ENCODE data around the gene DUSP6.

Gene DUSP6

DNA sequence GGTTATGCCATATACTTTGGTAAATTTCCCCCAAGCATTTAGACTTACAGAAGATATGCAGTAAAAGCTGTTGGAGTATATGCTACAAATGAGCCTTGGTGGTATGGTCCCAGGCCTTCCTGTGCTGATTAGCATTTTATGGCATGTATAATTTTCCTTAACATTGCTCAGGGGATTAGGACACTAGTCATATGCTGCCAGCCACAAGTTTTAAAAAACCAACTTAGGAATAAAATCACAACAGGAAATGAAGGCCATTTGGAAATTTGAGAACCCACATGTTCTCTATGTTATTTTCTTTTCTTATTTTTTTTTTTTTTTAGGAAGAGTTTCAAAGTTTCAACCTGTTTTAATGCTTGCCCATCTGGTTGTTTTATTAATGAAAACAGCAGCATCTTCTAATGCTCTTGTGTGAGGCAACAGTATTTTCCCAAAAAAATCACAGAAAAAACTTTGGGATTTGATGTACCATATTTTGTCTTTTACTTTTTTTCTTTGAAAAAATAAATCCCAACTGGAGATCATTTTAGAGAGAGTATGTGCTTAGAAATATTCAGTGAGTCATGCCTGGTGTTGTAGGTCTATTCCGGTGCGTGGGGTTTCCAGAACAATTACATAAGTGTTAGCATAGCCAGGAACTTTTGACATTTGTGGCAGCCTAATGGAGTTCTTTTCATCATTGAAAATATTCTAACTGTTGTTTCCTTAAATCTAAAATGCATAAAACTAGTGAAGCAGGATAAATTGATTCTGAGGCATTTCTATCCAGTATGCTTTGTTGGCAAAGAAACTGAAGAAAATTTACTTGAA lies 21.7 kb upstream of the DUSP6 start:
- DNase-seq, result no peak

DNA sequence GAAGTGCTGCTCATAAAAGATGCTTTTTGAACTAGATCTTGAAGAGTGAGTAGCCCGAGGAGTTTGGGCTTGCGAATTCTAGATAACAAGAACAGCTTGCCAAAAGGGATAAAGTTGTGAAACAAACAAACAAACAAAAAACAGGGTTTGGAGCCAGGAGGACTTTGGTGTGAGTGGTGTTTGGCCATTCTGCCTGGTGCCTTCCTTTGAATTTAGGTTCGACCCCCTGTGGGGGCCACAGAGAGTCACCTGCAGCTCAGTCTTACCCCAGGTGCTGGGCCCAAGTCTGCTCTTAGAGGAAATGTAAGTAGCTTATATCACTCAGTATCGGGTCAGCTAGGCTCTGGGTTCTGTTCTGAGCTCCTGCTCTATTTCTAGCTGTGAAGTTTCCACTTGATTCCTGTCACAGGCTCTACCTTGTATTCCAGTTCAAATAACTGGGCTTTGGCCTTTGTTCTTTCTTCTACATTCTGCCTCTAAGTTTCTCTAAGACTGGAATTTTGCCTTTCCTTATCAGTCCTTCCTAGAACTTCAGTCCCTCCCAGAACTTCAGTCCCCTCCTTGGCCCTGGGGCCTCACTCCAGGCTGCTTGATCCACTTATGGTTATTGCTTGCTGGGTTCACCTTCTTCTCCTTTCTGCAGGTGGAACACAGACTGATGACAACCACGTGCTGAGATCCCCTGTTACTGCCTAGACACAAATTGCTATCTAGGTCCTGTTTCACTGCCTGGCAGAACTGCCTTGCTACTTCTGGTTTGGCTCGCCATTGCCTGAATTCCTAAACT lies 20.5 kb upstream of the DUSP6 start:
- no peak for DNase-seq

DNA sequence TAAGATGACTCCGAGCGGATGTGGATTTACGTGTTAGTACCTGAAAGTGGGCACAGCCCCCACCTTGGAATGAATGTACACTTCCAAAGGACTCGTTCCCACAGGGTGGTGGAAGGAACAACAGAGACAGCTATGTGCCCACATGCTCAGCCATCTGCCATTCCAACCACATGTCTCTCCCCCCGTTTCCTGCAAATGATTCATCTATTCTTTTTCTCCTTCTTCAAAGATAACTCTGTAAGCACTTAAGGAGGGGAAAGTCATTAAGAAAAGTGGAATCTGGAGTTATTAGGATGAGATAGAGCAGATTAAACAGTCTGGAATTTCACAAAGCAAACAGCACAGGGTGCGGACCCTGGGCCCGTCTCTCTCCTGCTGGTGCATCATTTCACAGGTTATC lies 18.5 kb upstream of the DUSP6 start:
- no peak for DNase-seq

DNA sequence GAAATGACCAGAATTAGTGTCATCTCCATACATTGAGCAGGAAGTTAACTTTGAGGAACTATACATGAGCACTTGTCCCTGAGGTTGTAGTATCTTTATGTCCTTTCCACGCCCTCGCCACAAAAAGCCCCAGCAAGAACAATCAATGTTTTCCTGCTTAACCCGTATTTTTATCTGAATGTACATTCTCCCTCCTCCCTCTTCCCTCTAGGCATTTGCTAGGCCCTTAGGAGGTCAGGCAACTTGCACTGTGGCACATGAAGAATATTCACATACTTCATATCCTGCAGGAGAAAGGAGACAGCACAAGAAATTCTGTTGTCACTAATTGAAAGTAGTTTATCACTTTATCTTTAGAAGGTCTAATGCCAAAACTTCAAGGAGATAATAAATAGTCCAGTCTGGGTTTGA lies 18.1 kb upstream of the DUSP6 start:
- DNase-seq, result no peak

DNA sequence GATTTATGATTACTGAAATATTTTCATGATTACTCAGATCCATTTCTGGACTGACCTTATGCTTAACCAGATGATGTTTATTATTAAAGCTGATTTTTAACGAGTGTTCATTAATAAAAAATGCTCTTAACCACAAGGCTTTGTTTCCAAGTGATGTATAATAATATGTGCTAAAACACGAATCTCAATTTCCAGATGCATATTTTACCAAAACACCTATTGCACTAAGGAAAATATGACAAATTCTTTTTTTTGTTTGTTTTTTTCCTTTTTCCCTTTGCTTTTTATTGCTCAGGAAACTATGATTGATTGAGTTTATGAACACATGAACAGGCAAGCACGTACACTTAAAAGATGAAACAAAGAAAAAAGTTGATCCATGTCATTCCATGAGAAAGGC lies 16.9 kb upstream of the DUSP6 start:
- DNase-seq, result no peak

DNA sequence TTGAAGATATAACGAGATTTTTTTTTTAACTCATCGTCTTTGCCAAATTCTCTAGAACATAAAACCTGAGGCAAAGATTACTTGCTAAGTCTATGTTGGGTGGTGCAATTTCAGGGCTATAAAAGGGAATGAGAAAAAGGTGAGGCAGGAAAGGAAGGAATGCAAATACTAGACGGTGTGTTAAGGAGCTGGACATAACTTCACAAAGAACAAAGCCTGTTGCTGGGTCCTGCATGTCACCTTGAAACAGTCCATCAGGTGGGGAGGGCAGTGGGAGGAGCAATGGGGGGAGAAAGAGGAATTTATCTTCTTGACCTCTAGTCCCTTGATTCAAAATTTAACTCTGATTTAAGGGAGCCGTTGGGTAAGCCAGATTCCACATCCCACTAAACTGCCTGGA lies 16.1 kb upstream of the DUSP6 start:
- no peak for DNase-seq

DNA sequence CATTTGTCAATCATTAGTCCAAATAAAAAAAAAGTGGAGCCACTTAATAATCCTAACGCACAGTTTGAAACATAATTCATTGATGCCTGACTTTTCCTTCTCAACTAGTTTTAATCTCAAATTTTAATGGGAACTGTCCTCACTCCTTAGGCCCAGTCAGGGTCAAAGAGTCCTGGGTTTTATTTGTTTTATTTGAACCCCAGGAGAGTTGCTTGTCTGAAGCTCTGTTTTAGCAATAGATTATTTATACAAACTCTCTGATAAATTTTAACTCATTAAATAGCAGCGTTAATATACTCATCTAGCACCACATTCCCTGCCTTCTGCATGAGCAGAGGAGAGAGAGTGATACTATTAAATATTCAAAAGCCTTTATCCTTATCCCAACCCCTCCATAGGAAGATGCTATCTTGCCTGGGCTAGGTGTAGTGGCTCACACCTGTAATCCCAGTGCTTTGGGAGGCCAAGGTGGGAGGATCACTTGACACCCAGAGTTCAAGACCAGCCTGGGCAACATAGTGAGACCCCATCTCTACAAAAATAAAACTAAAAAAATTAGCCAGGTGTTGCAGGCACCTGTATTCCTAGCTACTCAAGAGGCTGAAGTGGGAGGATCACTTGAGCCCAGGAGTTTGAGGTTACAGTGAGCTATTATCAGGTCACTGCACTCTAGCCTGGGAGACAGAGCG lies 14.5 kb upstream of the DUSP6 start:
- DNase-seq, result no peak

DNA sequence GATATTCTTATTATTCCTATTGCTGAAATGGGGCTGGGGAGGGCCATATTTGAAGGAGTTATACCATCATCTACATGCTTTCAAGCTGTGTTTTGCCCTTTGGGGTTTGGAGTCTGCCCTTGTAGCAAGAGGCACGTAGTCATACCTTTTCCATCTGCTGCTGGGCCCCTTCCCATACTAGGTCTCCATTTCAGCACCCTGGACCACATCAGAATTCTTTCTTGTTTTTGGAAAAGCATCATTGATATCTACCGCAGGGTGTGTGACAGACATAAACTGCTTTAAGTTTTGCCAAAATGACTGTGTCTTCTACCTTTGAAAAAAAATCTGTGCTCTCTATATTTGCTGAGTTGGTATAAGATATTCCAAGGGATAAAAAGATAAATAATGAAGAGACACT lies 12.3 kb upstream of the DUSP6 start:
- DNase-seq, result no peak

DNA sequence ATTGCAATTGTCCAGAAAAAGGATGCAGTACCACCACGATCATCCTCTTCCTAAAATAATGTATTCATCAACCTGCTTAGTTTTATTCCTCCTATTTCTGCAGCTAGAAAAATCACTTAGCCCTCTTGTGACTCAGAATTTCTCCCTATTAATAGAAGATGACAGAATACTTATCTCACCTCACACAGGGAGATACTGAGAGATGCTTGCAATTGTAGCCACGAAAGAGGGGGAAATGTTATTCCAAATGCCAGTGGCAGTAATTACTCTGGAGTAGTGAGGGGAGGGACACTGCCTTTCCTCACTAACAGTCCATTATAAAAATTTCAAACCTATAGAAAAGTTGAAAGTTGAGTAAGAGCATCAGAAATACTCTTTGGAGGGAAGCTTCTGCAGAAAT lies 11.8 kb upstream of the DUSP6 start:
- no peak for DNase-seq

DNA sequence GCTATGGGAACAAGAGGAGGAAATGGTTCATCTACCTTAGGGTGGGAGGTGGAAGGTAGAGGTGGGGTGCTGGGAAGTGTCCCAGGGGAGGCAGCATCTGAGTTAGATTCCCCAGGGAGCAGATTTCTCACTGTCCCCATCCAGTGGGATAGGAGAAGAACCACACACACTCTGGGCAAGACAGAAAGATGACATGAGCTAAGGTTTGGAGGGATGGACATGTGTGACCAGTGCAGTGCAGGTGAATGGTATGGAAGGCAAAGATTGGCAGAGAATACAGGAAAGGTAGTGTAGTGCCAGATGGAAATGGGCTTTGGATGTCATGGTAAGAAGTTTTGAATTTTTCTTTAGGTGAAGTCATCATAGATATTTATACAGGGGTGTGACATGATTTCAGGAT lies 11.3 kb upstream of the DUSP6 start:
- DNase-seq, result no peak

DNA sequence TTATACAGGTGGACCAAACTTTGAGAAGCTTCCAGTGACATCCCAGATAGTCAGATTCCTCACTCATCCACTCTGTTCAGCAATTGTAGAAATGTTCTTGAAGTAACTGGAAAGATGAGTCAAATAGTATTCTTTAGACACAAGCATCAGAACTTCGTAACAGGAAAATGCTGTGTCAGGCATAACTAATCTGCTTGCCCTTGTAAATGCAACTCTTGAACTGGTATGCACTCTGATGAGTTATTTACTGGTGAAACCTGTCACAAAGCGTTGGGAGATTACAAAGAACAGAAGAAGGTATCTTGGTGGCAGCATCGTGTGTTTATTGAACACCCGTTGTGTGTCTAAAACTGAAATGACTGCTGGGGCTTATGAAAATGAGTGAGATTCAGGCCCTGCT lies 10.8 kb upstream of the DUSP6 start:
- no peak for DNase-seq

DNA sequence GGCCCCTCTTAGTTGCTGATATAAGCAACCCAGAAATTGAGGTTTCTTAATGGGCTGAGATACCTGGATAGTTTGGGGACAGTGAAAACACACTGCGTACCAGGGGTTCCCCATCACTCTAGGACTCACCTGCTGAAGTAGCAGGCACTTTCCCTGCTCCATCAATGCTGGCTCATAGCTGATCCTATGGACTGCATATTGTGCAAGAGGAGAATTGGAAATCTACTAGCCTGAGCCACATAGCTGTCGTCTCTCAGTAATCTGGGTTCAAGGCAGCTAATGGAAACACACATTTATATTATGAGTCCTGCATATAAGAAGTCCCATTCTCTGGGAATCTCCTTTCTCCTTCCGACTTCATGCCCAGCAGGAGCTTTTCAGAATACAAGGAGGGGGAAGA lies 7.3 kb upstream of the DUSP6 start:
- DNase-seq, result no peak

DNA sequence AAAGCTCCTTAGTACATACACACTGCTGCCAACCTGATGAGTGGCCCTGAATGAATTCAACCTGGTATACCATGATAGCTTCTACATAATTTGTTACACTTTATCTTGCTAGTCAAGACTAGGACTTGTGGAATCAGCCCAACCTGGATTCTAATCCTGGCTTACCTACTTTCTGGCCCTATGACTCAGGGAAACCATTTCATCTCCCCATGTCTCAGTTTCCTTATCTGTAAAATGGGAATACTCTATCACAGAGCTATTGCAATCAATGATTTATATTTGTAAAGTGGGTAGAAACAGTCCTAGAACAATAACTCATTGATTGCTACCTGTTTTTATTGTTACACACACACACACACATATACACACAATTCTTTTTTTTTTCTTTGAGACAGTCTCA lies 6.5 kb upstream of the DUSP6 start:
- DNase-seq, result no peak

DNA sequence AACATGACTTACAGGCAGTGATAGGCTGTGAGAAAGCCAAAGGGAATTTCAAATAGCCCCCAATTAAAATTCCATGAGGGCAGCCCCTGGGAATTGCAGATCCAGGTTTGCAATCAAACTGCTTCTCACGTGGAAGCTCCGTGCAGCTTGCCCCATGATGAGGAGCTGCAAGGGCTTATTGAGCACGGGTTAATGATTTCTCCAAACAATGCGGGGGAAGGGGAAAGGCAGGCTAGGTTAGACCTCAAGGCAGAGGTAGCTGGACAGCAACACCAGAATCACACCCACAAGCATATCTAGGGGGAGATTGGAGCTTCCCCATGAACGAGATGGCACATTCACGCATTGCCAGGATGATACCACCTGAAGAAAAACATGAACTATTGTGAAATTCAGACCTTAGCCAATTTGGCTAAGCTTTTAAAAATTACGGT lies 5.0 kb upstream of the DUSP6 start:
- DNase-seq, result no peak

DNA sequence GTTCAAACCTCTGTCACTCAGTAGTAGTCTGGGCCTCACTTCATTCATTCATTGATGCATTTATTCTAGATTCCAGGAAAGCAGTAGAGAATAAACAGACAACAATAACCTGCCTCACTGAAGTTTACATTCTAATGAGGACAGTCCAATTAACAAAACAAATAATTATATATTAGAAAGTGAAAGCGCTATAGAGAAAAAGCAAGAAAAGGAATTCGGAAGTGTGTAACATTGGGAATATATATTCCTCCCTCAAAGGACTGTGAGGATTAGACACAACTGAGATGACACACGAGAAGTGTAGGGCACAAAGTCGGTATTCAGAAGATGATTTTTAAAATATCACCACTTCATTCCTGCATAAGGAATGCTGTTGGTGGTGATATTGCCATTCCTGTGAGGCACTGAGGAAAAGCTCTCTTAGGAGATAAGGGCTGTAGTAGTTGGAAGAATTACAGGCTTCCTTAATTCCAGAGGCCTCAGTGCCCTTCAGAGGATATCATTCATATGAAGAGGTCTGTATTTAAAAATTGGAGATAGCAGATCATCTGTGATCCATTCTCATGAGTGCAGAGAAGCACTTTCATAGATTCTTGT lies 3.9 kb upstream of the DUSP6 start:
- no peak for DNase-seq

DNA sequence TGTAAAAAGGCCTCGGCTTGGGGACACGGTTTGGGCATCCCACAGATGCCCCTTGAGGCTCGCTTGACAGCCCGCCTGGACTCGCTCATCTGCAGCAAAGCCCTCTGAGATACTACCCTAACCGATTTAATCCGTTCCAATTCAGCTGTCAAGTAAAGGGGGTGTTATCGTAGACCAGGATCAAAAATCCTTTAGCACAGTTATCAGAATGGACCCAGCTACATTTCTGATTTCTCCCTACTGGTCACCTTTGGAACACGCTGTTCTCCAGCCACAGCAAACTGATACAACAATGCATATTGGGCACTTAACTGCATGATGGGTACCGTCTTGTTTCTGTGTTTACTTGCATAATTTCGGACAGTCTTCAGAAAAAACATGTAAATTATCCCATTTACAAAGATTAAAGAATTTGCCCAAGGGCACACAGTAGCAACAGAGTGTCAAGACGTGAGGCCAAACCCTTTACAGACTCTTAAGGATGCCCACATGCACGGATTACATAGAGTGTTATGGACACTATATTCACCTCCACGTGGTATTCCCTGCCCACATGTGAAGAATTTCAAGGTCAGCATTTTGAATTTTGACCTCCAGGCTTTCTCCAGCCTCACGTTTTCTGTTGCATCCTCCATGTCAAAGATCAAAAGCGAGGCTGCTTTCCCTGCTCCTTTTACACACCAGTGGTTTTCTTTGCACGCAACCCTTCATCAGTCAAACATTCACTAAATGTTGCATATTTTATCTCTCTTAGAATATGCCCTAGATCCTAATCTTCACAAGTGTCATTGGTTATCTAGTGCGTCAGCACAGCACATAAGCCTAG lies 3.2 kb upstream of the DUSP6 start:
- DNase-seq, result no peak

DNA sequence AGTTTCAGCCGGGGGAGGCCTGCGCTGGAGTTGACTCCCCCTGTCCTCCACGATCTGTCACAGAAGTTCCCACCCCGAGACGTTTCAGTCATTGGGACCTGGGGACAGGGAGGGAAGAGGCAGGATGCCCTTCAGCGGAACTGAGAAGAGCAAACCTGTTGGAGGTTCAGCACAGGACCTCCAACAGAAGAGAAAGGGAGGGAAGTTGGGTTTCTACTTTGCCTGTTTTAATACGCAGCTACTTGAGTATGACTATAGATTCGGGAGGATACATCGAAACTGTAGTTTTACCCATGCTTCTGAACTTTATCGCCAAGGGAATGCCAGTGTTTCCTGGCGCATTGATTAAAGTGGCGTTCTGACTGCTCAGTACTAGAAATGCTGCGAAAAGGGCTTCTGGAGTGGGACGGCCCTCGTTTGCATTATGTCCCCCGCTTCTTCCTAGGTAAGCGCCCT lies 2.3 kb upstream of the DUSP6 start:
- no peak for DNase-seq

DNA sequence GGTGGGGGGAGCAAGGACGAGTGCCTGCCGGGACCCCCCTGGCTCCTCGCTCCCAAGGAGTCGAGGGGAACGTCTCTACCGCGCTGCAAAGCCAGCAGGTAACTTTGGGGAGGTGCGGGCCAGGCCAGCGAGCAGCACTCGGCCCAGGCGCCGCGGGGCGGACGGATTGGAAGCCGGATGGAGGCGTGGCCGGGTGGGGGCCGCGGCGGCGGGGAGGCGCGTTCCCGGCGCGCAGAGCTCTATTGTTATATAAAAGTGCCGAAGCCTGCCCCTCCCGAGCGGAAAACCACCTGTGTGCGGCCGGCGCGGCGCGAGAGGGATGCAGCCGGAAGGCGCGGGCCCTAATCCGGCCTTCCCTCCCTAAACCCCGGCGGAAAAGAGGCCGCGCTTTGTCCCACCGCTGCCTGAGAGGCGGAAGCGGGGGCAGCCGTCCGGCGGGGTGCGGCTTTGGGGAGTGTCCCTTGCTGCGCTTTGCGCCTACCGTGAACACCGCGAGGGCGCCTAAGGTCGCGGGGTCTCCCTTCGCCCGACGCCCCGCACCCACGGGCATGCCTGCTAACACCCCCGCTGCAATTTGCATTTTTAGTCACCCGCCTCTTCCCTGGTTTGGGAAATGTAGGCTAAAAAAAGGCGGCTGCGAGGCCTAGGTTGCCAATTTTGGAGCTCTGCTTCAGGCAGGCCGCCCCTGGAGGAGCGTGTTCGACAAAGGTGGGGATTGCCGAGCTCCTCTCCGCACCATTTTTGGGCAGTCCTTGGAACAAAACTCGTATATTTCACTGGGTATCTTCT lies 1.7 kb upstream of the DUSP6 start:
- no peak for DNase-seq

DNA sequence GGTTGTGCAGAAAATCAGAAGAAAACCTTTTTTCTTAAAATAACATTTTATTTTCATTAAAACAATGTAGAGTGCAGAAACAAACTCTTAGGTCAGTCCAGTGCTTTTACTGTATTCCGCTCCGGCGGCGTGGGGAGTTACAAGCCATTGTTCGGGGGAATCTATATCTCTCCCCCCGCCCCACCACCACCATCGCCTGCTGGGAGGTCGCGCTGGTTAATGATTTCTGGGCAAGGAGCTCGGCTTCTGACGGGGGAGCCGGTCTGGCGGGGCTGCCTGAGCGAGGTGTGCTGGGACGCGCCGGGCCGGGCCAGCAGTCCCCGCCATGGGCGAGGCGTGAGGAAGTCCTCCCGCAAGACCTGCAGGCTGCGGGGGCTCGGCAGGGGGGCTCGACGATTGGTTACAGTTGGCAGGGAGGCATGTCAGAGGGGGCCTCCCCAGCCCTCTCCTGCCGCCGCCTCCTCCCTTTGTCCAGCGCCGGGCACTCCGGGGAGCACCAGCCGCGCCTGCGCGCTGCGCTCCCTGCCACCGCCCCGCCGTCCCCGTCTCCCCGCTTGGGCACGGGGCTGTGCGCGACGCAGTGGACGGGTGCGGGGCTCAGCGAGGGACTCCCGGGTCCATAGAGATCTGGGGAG lies 1.0 kb upstream of the DUSP6 start:
- DNase-seq, result no peak

DNA sequence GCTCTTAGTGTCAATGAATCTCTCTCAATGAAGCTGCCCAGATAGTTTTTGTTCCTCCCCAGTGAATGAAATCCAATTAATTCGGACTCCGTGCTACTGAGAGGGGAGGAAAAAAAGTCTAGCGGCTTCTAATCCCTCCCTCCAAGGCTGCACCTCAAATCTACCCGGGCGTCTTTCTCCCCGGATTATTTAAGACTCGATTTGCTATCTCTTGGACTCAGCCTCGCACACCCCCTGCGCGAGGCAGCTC lies 134 bp downstream of the DUSP6 start:
- DNase-seq, result no peak

DNA sequence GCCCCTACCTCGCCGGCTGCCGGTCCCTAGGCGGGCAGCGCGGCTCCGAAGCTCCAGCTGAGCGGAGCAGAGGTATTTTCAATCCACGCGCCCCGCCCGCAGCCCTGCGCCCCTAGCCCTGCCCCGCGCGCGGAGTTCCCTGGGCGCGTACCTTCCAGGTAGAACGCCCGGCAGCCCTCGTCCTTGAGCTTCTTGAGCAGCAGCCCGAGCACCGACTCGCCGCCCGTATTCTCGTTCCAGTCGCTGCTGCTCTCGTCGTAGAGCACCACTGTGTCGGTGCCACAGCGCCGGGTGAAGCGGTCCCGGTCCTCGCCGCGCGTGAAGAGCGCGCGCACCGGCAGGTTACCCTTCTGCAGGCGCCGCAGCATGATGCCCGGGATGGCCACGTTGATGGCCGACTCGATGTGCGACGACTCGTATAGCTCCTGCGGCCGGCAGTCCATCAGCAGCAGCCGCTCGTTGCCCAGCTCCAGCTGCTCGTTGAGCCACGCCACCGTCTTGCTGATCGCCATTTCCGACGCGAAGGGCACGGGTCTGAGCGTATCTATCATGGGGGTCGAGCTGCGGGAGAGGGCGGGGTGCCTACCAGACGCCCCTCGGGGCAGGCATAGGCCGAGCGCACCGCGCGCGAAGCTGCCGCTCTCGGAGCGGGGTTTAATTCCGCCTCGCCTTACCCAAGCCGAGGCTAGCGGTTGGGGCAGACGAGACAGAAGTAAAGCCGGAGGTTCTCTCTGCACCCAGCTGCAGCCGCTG lies 636 bp downstream of the DUSP6 start:
- DNase-seq, result no peak
